G401 (cell line): ENCODE data around the gene LHFPL6. TPM values are rescaled to one million over a fixed set of nuclear protein-coding genes. Genes with fewer than 3 reads are reported as not detected.

ENCODE experiments used
- DNase-seq: peaks from one replicate; pipeline ENCODE4 v3.0.0-alpha.2; 2015; ENCODE audit warnings: low spot score
- in situ Hi-C: cut with HindIII; loops from 2 replicates; pipeline ENCODE4 v1.10.0; 2016; ENCODE audit warnings: low sequenced_read_pairs, mixed read lengths
- total RNA-seq: library from RNA; depleted of rRNA; stranded (reverse); fragments of >200 nt; shearing (Covaris generic); gene quantifications from 2 replicates; pipeline ENCODE4 v1.2.3, GENCODE V29; 2014; rRNA removed

Gene LHFPL6
- total RNA-seq, 1 experiment from 2014 or later: not detected

GRCh38 chr13:39302820-39303219 lies 300.2 kb downstream of the LHFPL6 start:
- no peak for DNase-seq
- in situ Hi-C loops: no loop called here

DNA sequence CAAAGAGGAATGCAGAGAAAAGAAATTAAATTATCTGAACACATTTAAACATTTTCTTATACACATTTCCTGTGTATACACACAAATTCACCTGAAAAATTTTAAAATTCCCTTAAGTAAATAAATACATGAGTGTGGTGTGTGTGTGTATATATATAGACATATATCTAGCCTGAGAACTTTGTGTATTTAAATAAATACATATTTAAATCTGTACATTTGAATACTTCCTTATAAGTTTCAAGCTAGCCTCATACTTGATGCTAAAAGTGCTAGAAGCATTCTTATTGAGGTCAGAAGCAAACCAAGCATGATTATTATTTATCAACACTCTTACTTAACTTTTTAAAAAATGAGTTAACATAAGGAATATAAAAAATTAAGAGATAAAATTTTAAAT lies 304.0 kb downstream of the LHFPL6 start:
- no peak for DNase-seq
- in situ Hi-C loops: no loop called here

- DNase-seq: no peak
- in situ Hi-C loops: no loop called here
Observed at GRCh38 chr13:39297664-39298171, 305.3 kb downstream of the LHFPL6 start.

GRCh38 chr13:39297023-39297422 lies 306.0 kb downstream of the LHFPL6 start:
- DNase-seq: no peak
- in situ Hi-C loops: no loop called here

- DNase-seq: no peak
- in situ Hi-C loops: no loop called here
Observed at GRCh38 chr13:39296193-39296592, 306.8 kb downstream of the LHFPL6 start.

Other genes with a start within 250 kb of the LHFPL6 start
- 20.6 and 27.3 TPM in 2 replicates for gene COG6, start 52.5 kb upstream of the LHFPL6 start, total RNA-seq